Spleen (tissue), 11 donors: ENCODE data around the gene RABL2A. TPM values are rescaled to one million over a fixed set of nuclear protein-coding genes. Genes with fewer than 3 reads are reported as not detected.
A peak's percentile ranks its signal among the peaks of the same experiment; 100 is the strongest.
"Not testable (repeated sequence)": the region's sequence is repeated elsewhere in the genome, so short reads cannot be mapped to it uniquely, and the experiment has no call there.

Experiments used
- DNase-seq: peaks from one replicate; pipeline ENCODE4 v3.0.0-alpha.2; 2020
- H3K27ac ChIP-seq, 8 donors: fragments of 200-600 bp; sonication (generic) in 7 of 8; 1 replicate in 4 of 8; 2 replicates in 4 of 8; pipeline versions ENCODE4 v1.5.0 to v1.8.0; 2016 to 2021; ENCODE audit warnings: inconsistent platforms in 4 of 8, mild to moderate bottlenecking in 4 of 8, moderate library complexity in 1 of 8
- H3K27me3 ChIP-seq, 7 donors: fragments of 200-600 bp; sonication (generic) in 6 of 7; replicated peaks in 1 of 7; 1 replicate in 4 of 7; 2 replicates in 3 of 7; pipeline versions ENCODE4 v1.5.0 to v1.8.0; 2016 to 2021; ENCODE audit warnings: inconsistent platforms in 3 of 7, mild to moderate bottlenecking in 1 of 7
- H3K36me3 ChIP-seq, 6 donors: fragments of 200-600 bp; sonication (generic) in 5 of 6; 1 replicate in 4 of 6; 2 replicates in 2 of 6; pipeline versions ENCODE4 v1.5.0 to v1.8.0; 2016 to 2021; ENCODE audit warnings: inconsistent platforms in 2 of 6
- H3K4me1 ChIP-seq, 6 donors: fragments of 200-600 bp; sonication (generic) in 5 of 6; 1 replicate in 3 of 6; 2 replicates in 3 of 6; pipeline versions ENCODE4 v1.5.0 to v1.8.0; 2016 to 2021; ENCODE audit warnings: inconsistent platforms in 3 of 6
- H3K4me3 ChIP-seq, 8 donors: fragments of 200-600 bp; sonication (generic) in 7 of 8; 1 replicate in 4 of 8; 2 replicates in 4 of 8; pipeline versions ENCODE4 v1.5.0 to v1.8.0; 2016 to 2021; ENCODE audit warnings: inconsistent platforms in 4 of 8, mild to moderate bottlenecking in 4 of 8, moderate library complexity in 2 of 8
- H3K9me3 ChIP-seq, 8 donors: fragments of 200-600 bp; sonication (generic) in 7 of 8; 1 replicate in 4 of 8; 2 replicates in 4 of 8; pipeline versions ENCODE4 v1.5.0 to v1.8.0; 2016 to 2021; ENCODE audit warnings: inconsistent platforms in 4 of 8
- CTCF ChIP-seq, 11 experiments: fragments of 200-600 bp in 7 of 11; fragments of 450-650 bp in 4 of 11; sonication (generic) in 4 of 11; IDR thresholded peaks in 8 of 11; conservative IDR thresholded peaks in 3 of 11; 1 replicate in 7 of 11; 2 replicates in 4 of 11; pipeline versions ENCODE4 v1.4.0 to v1.8.0; 2016 to 2021; ENCODE audit warnings: antibody characterized with exemption in 11 of 11, inconsistent platforms in 4 of 11, mild to moderate bottlenecking in 1 of 11
- WGBS, 5 donors: extraction: QIAGEN DNeasy Blood & Tissue Kit in 3 of 5; methylation state at CpG; one replicate each; pipeline versions ENCODE4 v1.1.5 to v1.1.7; 2013 to 2018; 5-methylcytosine and 5-hydroxymethylcytosine counted together
- intact Hi-C: fragments of 100-400 bp; cut with DNase I; formaldehyde crosslinking; loops from one replicate; pipeline ENCODE4 v1.15.0; 2023; ENCODE audit warnings: low total_unique reads
- polyA plus RNA-seq, 3 donors: library from polyadenylated mRNA; stranded (reverse); fragments of 200-250 nt; gene quantifications; one replicate each; pipeline ENCODE4 v1.2.1, GENCODE V29; 2013
- total RNA-seq, 7 donors: library from RNA; depleted of rRNA in 3 of 7; stranded (reverse); fragments of >200 nt in 3 of 7; fragmentation: NEBNext Ultra II Directional in 4 of 7; extraction: Animal tissue kit (Norgen Biotek cat#: 25700) in 4 of 7; gene quantifications; one replicate each; pipeline versions ENCODE4 v1.1.0 to v1.2.1, GENCODE V29; 2016 to 2021
- donor health status: healthy with polysubstance abuse.
- donor health status: DM: no; HTN: no; CAD: no; lungs with moderate emphysema.
- donor health status: DM: no; HTN: no; CAD: no.
- donor health status: Bipolar disorder and iron deficiency.
- donor health status: healthy.
- donor health status: DM: no; HTN: no; CAD: no.
- donor health status: DM: yes; HTN: yes; CAD: no.

Gene RABL2A
- total and polyA plus RNA-seq, 10 donors, result 10.5 to 29.5 (median 15.5) TPM

- intact Hi-C loops, H3K36me3 ChIP-seq, H3K27me3 ChIP-seq, H3K27ac ChIP-seq, H3K9me3 ChIP-seq, H3K4me3 ChIP-seq: not testable (repeated sequence)
- peaks cover 8 to 57% (median 31%) of the 10 kb centered on the region in 6 donors for H3K4me1 ChIP-seq
- 25 to 51% (median 46%) methylated on average over 3 of the region's 3 CpGs for WGBS, 5 donors
- TF ChIP-seq CTCF (IDR thresholded peaks at IDR 0.05 in 8 of 11, conservative IDR thresholded peaks at IDR 0.05 in 3 of 11), result peak; percentile 20 to 78 (median 48)
- DNase-seq, result peak; percentile 81
Measured at GRCh38 chr2:113587201-113587600, 39.9 kb upstream of the RABL2A start.

GRCh38 chr2:113589591-113589990 is 37.5 kb upstream of the RABL2A start:
- intact Hi-C loops, H3K9me3 ChIP-seq, H3K36me3 ChIP-seq, H3K4me3 ChIP-seq, H3K27me3 ChIP-seq, H3K27ac ChIP-seq, DNase-seq: not testable (repeated sequence)
- peaks cover 5 to 44% (median 20%) of the 10 kb centered on the region in 6 donors for H3K4me1 ChIP-seq
- WGBS, 5 donors, result 92 to 100% (median 95%) methylated on average over 3 to 5 of the region's 7 CpGs

- peaks cover 0 to 25% (median 10%) of the 10 kb centered on the region in 6 donors for H3K4me1 ChIP-seq
- H3K4me3 ChIP-seq, H3K9me3 ChIP-seq, H3K27me3 ChIP-seq, intact Hi-C loops, H3K36me3 ChIP-seq, DNase-seq: not testable (repeated sequence)
- peak overlapping the region in 3 of 8 donors; percentile 18 to 53 (median 33) for H3K27ac ChIP-seq
- 17 to 60% (median 33%) methylated on average over 1 to 6 of the region's 9 CpGs for WGBS, 5 donors
Measured at GRCh38 chr2:113591926-113592325, 35.1 kb upstream of the RABL2A start.

GRCh38 chr2:113593280-113593679 is 33.8 kb upstream of the RABL2A start:
- intact Hi-C loops, result not testable (repeated sequence)
- 81 to 94% (median 90%) methylated on average over 5 to 6 of the region's 6 CpGs for WGBS, 5 donors

GRCh38 chr2:113595725-113596124 is 31.3 kb upstream of the RABL2A start:
- DNase-seq, H3K27ac ChIP-seq, H3K9me3 ChIP-seq, H3K4me3 ChIP-seq, H3K27me3 ChIP-seq, intact Hi-C loops: not testable (repeated sequence)
- peaks cover 0 to 15% (median 8%) of the 10 kb centered on the region in 6 donors for H3K4me1 ChIP-seq
- H3K36me3 ChIP-seq, result peaks cover 0 to 19% (median 4%) of the 10 kb centered on the region in 6 donors
- WGBS, 5 donors, result 96 to 100% (median 96%) methylated on average over 1 to 9 of the region's 10 CpGs; no CpG with 5 or more reads in 1 of the 5 donors

More at GRCh38 chr2:113593280-113593679, 33.8 kb upstream of the RABL2A start:
- H3K27me3 ChIP-seq, DNase-seq, H3K4me3 ChIP-seq, H3K9me3 ChIP-seq, H3K27ac ChIP-seq: not testable (repeated sequence)
- Histone ChIP-seq H3K4me1 (peaks cover 0 to 15% (median 8%) of the 10 kb centered on the region in 6 donors), H3K36me3 (peaks cover 0 to 16% (median 4%) of the 10 kb centered on the region in 6 donors)

GRCh38 chr2:113597164-113597563 is 29.9 kb upstream of the RABL2A start:
- H3K36me3 ChIP-seq, result peaks cover 0 to 19% (median 4%) of the 10 kb centered on the region in 6 donors
- intact Hi-C loops, H3K4me3 ChIP-seq, H3K9me3 ChIP-seq, H3K27ac ChIP-seq, H3K4me1 ChIP-seq, DNase-seq, H3K27me3 ChIP-seq: not testable (repeated sequence)
- WGBS, 5 donors, result 87 to 100% (median 92%) methylated on average over 1 to 10 of the region's 10 CpGs

- DNase-seq, H3K27me3 ChIP-seq, H3K4me3 ChIP-seq, H3K27ac ChIP-seq, H3K9me3 ChIP-seq, H3K4me1 ChIP-seq, intact Hi-C loops: not testable (repeated sequence)
- H3K36me3 ChIP-seq, result peaks cover 0 to 19% (median 4%) of the 10 kb centered on the region in 6 donors
- 0 to 79% (median 49%) methylated on average over 1 to 4 of the region's 9 CpGs; no CpG with 5 or more reads in 1 of the 5 donors for WGBS, 5 donors
Measured at GRCh38 chr2:113597572-113597971, 29.5 kb upstream of the RABL2A start.

- H3K4me3 ChIP-seq, H3K9me3 ChIP-seq, H3K4me1 ChIP-seq, intact Hi-C loops, H3K27me3 ChIP-seq: not testable (repeated sequence)
- DNase-seq, result peak; percentile 80
- Histone ChIP-seq H3K36me3 (peaks cover 0 to 19% (median 4%) of the 10 kb centered on the region in 6 donors), H3K27ac (peak overlapping the region in 3 of 8 donors; percentile 45 to 54 (median 51))
- 76 to 95% (median 83%) methylated on average over 8 to 13 of the region's 13 CpGs for whole genome bisulfite sequencing, 5 donors
Measured at GRCh38 chr2:113598180-113598579, 28.9 kb upstream of the RABL2A start.

- 74 to 86% (median 78%) methylated on average over 3 to 7 of the region's 9 CpGs for WGBS, 5 donors
- H3K4me3 ChIP-seq, H3K27me3 ChIP-seq, H3K9me3 ChIP-seq, DNase-seq, intact Hi-C loops, H3K4me1 ChIP-seq: not testable (repeated sequence)
- Histone ChIP-seq H3K36me3 (peaks cover 0 to 19% (median 4%) of the 10 kb centered on the region in 6 donors), H3K27ac (peak overlapping the region in 3 of 8 donors; percentile 45 to 54 (median 51))
Measured at GRCh38 chr2:113598738-113599137, 28.3 kb upstream of the RABL2A start.

GRCh38 chr2:113599208-113599607 is 27.9 kb upstream of the RABL2A start:
- H3K4me1 ChIP-seq, DNase-seq, H3K4me3 ChIP-seq, H3K27me3 ChIP-seq, H3K9me3 ChIP-seq, H3K27ac ChIP-seq, intact Hi-C loops: not testable (repeated sequence)
- WGBS, 5 donors, result 10 to 44% (median 22%) methylated on average over 1 of the region's 2 CpGs; no CpG with 5 or more reads in 1 of the 5 donors
- peaks cover 0 to 19% (median 4%) of the 10 kb centered on the region in 6 donors for H3K36me3 ChIP-seq
